H1 (cell line): ENCODE measurements around the gene AK5. TPM values are rescaled to one million over a fixed set of nuclear protein-coding genes. Genes with fewer than 3 reads are reported as not detected.

Experiments used
- CTCF ChIA-PET: fragments of 300-600 bp; sonication (Branson Sonifier 250); formaldehyde crosslinking; loops from one replicate; lab custom pipeline; 2021; ENCODE audit not compliant: partially characterized antibody; lab: Charles Lee
- POLR2A ChIA-PET: fragments of 300-600 bp; sonication (Branson Sonifier 250); formaldehyde crosslinking; loops from one replicate; lab custom pipeline; 2021; ENCODE audit warnings: inconsistent platforms; ENCODE audit not compliant: partially characterized antibody; lab: Charles Lee
- DNase-seq, 2 experiments: peaks; one replicate each; pipeline versions ENCODE4 v3.0.0 to v3.0.0-alpha.2; 2010 to 2022; ENCODE audit warnings: low spot score in 2 of 2, low read depth in 1 of 2, mixed read lengths in 1 of 2
- FAIRE-seq: peaks from 2 replicates; lab custom pipeline; 2011; peaks lifted over from hg19 to GRCh38; lab: Jason Lieb, UNC
- H2AFZ ChIP-seq: 2 replicates; pipeline ENCODE4 v1.8.1; 2012; ENCODE audit warnings: low read length, inconsistent platforms
- H2AK5ac ChIP-seq: 2 replicates; pipeline ENCODE4 v1.6.1; 2013; ENCODE audit warnings: low read depth, low read length
- H2BK120ac ChIP-seq: replicated peaks from 2 replicates; pipeline ENCODE3; 2013; ENCODE audit warnings: low read depth, low read length, inconsistent platforms
- H2BK12ac ChIP-seq: 2 replicates; pipeline ENCODE4 v1.6.1; 2013; ENCODE audit warnings: low read depth, low read length
- H2BK15ac ChIP-seq: 2 replicates; pipeline ENCODE4 v1.6.1; 2013; ENCODE audit warnings: low read length
- H2BK20ac ChIP-seq: 2 replicates; pipeline ENCODE4 v1.6.1; 2013; ENCODE audit warnings: low read length
- H2BK5ac ChIP-seq: 2 replicates; pipeline ENCODE4 v1.6.1; 2013; ENCODE audit warnings: low read depth, low read length
- H3K14ac ChIP-seq: 2 replicates; pipeline ENCODE4 v1.6.1; 2013; ENCODE audit warnings: inconsistent platforms; ENCODE audit not compliant: insufficient read length
- H3K18ac ChIP-seq: 2 replicates; pipeline ENCODE4 v1.6.1; 2013; ENCODE audit warnings: low read length; ENCODE audit errors: extremely low read depth
- H3K23ac ChIP-seq: 2 replicates; pipeline ENCODE4 v1.6.1; 2013; ENCODE audit warnings: inconsistent platforms; ENCODE audit not compliant: insufficient read length
- H3K23me2 ChIP-seq: 2 replicates; pipeline ENCODE4 v1.6.1; 2013; ENCODE audit warnings: low read depth, low read length
- H3K27ac ChIP-seq: 2 replicates; pipeline ENCODE4 v1.6.1; 2011; ENCODE audit warnings: low read depth, low read length, inconsistent platforms
- H3K27me3 ChIP-seq, 4 experiments: replicated peaks in 1 of 4; 1 replicate in 1 of 4; 2 replicates in 3 of 4; pipeline versions ENCODE4 v1.6.1 to v1.8.1; 2011 to 2013; ENCODE audit warnings: low read length in 3 of 4, mild to moderate bottlenecking in 3 of 4, inconsistent platforms in 2 of 4, mixed read lengths in 2 of 4, moderate library complexity in 1 of 4; ENCODE audit not compliant: control insufficient read depth in 3 of 4, insufficient read depth in 3 of 4; ENCODE audit errors: extremely low read depth in 1 of 4
- H3K36me3 ChIP-seq, 4 experiments: 2 replicates each; pipeline versions ENCODE4 v1.6.1 to v1.8.1; 2011 to 2013; ENCODE audit warnings: mild to moderate bottlenecking in 4 of 4, low read length in 3 of 4, moderate library complexity in 2 of 4, control low read depth in 1 of 4, inconsistent platforms in 1 of 4; ENCODE audit not compliant: insufficient read depth in 4 of 4, control insufficient read depth in 2 of 4
- H3K4ac ChIP-seq: replicated peaks from 2 replicates; pipeline ENCODE3; 2013; ENCODE audit warnings: low read length, low read depth, mixed read lengths, inconsistent platforms; ENCODE audit not compliant: insufficient read length
- H3K4me1 ChIP-seq, 4 experiments: replicated peaks in 1 of 4; 1 replicate in 1 of 4; 2 replicates in 3 of 4; pipeline versions ENCODE4 v1.6.1 to v1.8.1; 2011 to 2013; ENCODE audit warnings: low read length in 3 of 4, inconsistent platforms in 2 of 4, mixed read lengths in 1 of 4; ENCODE audit not compliant: insufficient read depth in 4 of 4, control insufficient read depth in 3 of 4
- H3K4me2 ChIP-seq, 2 experiments: 2 replicates each; pipeline versions ENCODE4 v1.6.1 to v1.8.1; 2011 to 2013; ENCODE audit warnings: low read depth in 2 of 2, low read length in 2 of 2, control low read depth in 1 of 2, inconsistent platforms in 1 of 2, mild to moderate bottlenecking in 1 of 2; ENCODE audit not compliant: insufficient read depth in 1 of 2
- H3K4me3 ChIP-seq, 4 experiments: fragments of 200-600, 300-600 bp in 1 of 4; sonication (generic), shearing (Covaris generic), sonication (Bioruptor Twin) in 1 of 4; 2 replicates each; pipeline versions ENCODE4 v1.5.1 to v1.8.1; 2011 to 2016; ENCODE audit warnings: low read length in 4 of 4, low read depth in 3 of 4, control low read depth in 2 of 4, inconsistent platforms in 2 of 4, mild to moderate bottlenecking in 2 of 4, mixed read lengths in 1 of 4, moderate library complexity in 1 of 4; ENCODE audit not compliant: insufficient read depth in 2 of 4; ENCODE audit errors: extremely low read depth in 1 of 4
- H3K56ac ChIP-seq: replicated peaks from 2 replicates; pipeline ENCODE3; 2013; ENCODE audit warnings: low read depth, mild to moderate bottlenecking, mixed read lengths, low read length, inconsistent platforms; ENCODE audit not compliant: insufficient read length
- H3K79me1 ChIP-seq: 2 replicates; pipeline ENCODE4 v1.6.1; 2013; ENCODE audit warnings: low read depth, low read length, control low read depth
- H3K79me2 ChIP-seq, 2 experiments: 2 replicates each; pipeline versions ENCODE4 v1.6.1 to v1.8.1; 2012 to 2013; ENCODE audit warnings: low read length in 2 of 2, mild to moderate bottlenecking in 2 of 2, inconsistent platforms in 1 of 2; ENCODE audit not compliant: insufficient read depth in 2 of 2, control insufficient read depth in 1 of 2
- H3K9ac ChIP-seq, 4 experiments: replicated peaks in 1 of 4; 1 replicate in 1 of 4; 2 replicates in 3 of 4; pipeline versions ENCODE4 v1.6.1 to v1.8.1; 2011 to 2013; ENCODE audit warnings: low read depth in 3 of 4, low read length in 3 of 4, control low read depth in 2 of 4, mild to moderate bottlenecking in 2 of 4, moderate library complexity in 2 of 4, inconsistent platforms in 1 of 4; ENCODE audit errors: extremely low read depth in 1 of 4
- H3K9me3 ChIP-seq, 2 experiments: 2 replicates each; pipeline versions ENCODE4 v1.6.1 to v1.8.1; 2012 to 2013; ENCODE audit warnings: mild to moderate bottlenecking in 2 of 2, moderate library complexity in 2 of 2, control low read depth in 1 of 2, inconsistent platforms in 1 of 2, low read depth in 1 of 2, low read length in 1 of 2, mixed read lengths in 1 of 2; ENCODE audit not compliant: insufficient read depth in 2 of 2
- H4K20me1 ChIP-seq, 2 experiments: replicated peaks in 1 of 2; 2 replicates each; pipeline versions ENCODE3 to v1.8.1; 2011 to 2013; ENCODE audit warnings: inconsistent platforms in 2 of 2, low read length in 2 of 2, mild to moderate bottlenecking in 1 of 2; ENCODE audit not compliant: insufficient read depth in 2 of 2, control insufficient read depth in 1 of 2
- H4K5ac ChIP-seq: 2 replicates; pipeline ENCODE4 v1.6.1; 2013; ENCODE audit warnings: low read length, low read depth, mixed read lengths, inconsistent platforms; ENCODE audit not compliant: insufficient read length
- H4K8ac ChIP-seq: 2 replicates; pipeline ENCODE4 v1.8.0; 2013; ENCODE audit warnings: mild to moderate bottlenecking, moderate library complexity, low read length, inconsistent platforms; ENCODE audit not compliant: insufficient read depth; ENCODE audit errors: extremely low read depth
- H4K91ac ChIP-seq: replicated peaks from 2 replicates; pipeline ENCODE3; 2013; ENCODE audit warnings: low read length, mixed read lengths, inconsistent platforms; ENCODE audit not compliant: insufficient read length
- BCL11A ChIP-seq, 2 experiments: IDR thresholded peaks; one replicate each; pipeline ENCODE4 v1.6.1; 2011; ENCODE audit warnings: low read depth in 2 of 2, low read length in 2 of 2, mild to moderate bottlenecking in 2 of 2
- CBX8 ChIP-seq: fragments of 300-800, 300-1000 bp; sonication (generic); IDR thresholded peaks from 2 replicates; pipeline ENCODE4 v1.7.1; 2016; ENCODE audit warnings: low read depth, low read length, borderline replicate concordance
- GTF2F1 ChIP-seq: IDR thresholded peaks from 2 replicates; pipeline ENCODE4 v1.6.1; 2012; ENCODE audit warnings: low read depth, low read length, improper control_type of control experiment, borderline replicate concordance
- KDM5A ChIP-seq: fragments of 200-600 bp; IDR thresholded peaks from 2 replicates; pipeline ENCODE4 v1.7.1; 2012; ENCODE audit warnings: mild to moderate bottlenecking, low read length, inconsistent platforms, mixed read lengths
- MAX ChIP-seq: IDR thresholded peaks from 2 replicates; pipeline ENCODE4 v1.6.1; 2012; ENCODE audit warnings: inconsistent platforms
- POU5F1 ChIP-seq: IDR thresholded peaks from 2 replicates; pipeline ENCODE4 v1.6.1; 2011; ENCODE audit warnings: low read depth, mild to moderate bottlenecking, low read length, moderate library complexity
- RNF2 ChIP-seq: fragments of 200-900, 300-1000 bp; sonication (generic); IDR thresholded peaks from 2 replicates; pipeline ENCODE4 v1.7.1; 2016; ENCODE audit warnings: borderline replicate concordance, low read depth, mild to moderate bottlenecking, antibody characterized with exemption, low read length; ENCODE audit not compliant: poor library complexity, severe bottlenecking; ENCODE audit errors: missing control alignments
- SP1 ChIP-seq: IDR thresholded peaks from 2 replicates; pipeline ENCODE4 v1.6.1; 2011; ENCODE audit warnings: low read depth, low read length
- TAF1 ChIP-seq: IDR thresholded peaks from 2 replicates; pipeline ENCODE4 v1.6.1; 2011; ENCODE audit warnings: mild to moderate bottlenecking, low read depth, low read length
- polyA plus RNA-seq, 7 experiments: library from polyadenylated mRNA; depleted of rRNA in 3 of 7; stranded (reverse) in 5 of 7; unstranded in 2 of 7; fragments of >200 nt in 5 of 7; fragments of 200-250 nt in 2 of 7; gene quantifications; 1 replicate in 5 of 7; 2 replicates in 1 of 7; 4 replicates in 1 of 7; pipeline versions ENCODE4 v1.2.1 to v1.2.3, GENCODE V29; 2011 to 2013; ENCODE audit warnings: missing spikeins in 2 of 7, mixed read lengths in 2 of 7
- total RNA-seq: library from RNA; stranded (reverse); fragmentation: NEBNext Ultra II Directional; extraction: Animal tissue kit (Norgen Biotek cat#: 25700); gene quantifications from 2 replicates; pipeline ENCODE4 v1.2.1, GENCODE V29; 2021
- TF ChIP-seq, protein P1 (sequence below): IDR thresholded peaks from 2 replicates; pipeline ENCODE4 v1.6.1; 2011; ENCODE audit warnings: low read length, improper control_type of control experiment
- TF ChIP-seq, protein P2 (sequence below), 3 experiments: IDR thresholded peaks; 1 replicate in 2 of 3; 2 replicates in 1 of 3; pipeline versions ENCODE4 v1.5.1 to v1.6.1; 2011; ENCODE audit warnings: low read length in 3 of 3, mild to moderate bottlenecking in 3 of 3, inconsistent platforms in 2 of 3, low read depth in 1 of 3, moderate library complexity in 1 of 3; ENCODE audit not compliant: insufficient read depth in 1 of 3; ENCODE audit errors: control extremely low read depth in 1 of 3

The AK5 gene
- total and polyA plus RNA-seq, 2 of the 8 experiments (the other 6 are each of a cell fraction or from before 2014, with no cell fraction given) = 2.0 to 7.1 TPM

- no peak overlapping the region for H2BK5ac ChIP-seq
- no peaks in the 10 kb centered on the region for H3K36me3 ChIP-seq
- no peak overlapping the region for H3K4me2 ChIP-seq
- no peak overlapping the region for H3K9ac ChIP-seq
- H3K23ac ChIP-seq = no peak overlapping the region
- CTCF ChIA-PET = interaction anchor here (1.1 kb wide), 1 partner anchor 10 kb away, joined by 3 read pairs; no protein-coding TSS in a partner anchor
- no peak overlapping the region for H4K91ac ChIP-seq
- H3K4me1 ChIP-seq = no peaks in the 10 kb centered on the region
- H2BK120ac ChIP-seq = no peak overlapping the region
- no peaks in the 10 kb centered on the region for H3K9me3 ChIP-seq
- H3K4me3 ChIP-seq = no peak overlapping the region
- no peaks in the 10 kb centered on the region for H3K27me3 ChIP-seq
- H3K79me2 ChIP-seq = no peaks in the 10 kb centered on the region
- H4K5ac ChIP-seq = no peak overlapping the region
- no peak overlapping the region for H2BK20ac ChIP-seq
- no peaks in the 10 kb centered on the region for H4K20me1 ChIP-seq
- FAIRE-seq (no peak), DNase-seq (no peak)
- no peak overlapping the region for H2AK5ac ChIP-seq
- H2AFZ ChIP-seq = no peak overlapping the region
- no peak overlapping the region for H3K4ac ChIP-seq
- H3K23me2 ChIP-seq = no peaks in the 10 kb centered on the region
- POLR2A ChIA-PET = no interaction called here
- H3K79me1 ChIP-seq = no peaks in the 10 kb centered on the region
- no peak overlapping the region for H3K18ac ChIP-seq
- H3K14ac ChIP-seq = no peak overlapping the region
- H2BK12ac ChIP-seq = no peak overlapping the region
- no peak overlapping the region for H2BK15ac ChIP-seq
- H3K27ac ChIP-seq = no peak overlapping the region
- H3K56ac ChIP-seq = no peak overlapping the region
- no peak overlapping the region for H4K8ac ChIP-seq
- TF ChIP-seq KDM5A = no peak
- no peak for TF ChIP-seq CBX8
- TF ChIP-seq, protein P1, sequence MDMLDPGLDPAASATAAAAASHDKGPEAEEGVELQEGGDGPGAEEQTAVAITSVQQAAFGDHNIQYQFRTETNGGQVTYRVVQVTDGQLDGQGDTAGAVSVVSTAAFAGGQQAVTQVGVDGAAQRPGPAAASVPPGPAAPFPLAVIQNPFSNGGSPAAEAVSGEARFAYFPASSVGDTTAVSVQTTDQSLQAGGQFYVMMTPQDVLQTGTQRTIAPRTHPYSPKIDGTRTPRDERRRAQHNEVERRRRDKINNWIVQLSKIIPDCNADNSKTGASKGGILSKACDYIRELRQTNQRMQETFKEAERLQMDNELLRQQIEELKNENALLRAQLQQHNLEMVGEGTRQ = no peak
- TF ChIP-seq, protein P2, sequence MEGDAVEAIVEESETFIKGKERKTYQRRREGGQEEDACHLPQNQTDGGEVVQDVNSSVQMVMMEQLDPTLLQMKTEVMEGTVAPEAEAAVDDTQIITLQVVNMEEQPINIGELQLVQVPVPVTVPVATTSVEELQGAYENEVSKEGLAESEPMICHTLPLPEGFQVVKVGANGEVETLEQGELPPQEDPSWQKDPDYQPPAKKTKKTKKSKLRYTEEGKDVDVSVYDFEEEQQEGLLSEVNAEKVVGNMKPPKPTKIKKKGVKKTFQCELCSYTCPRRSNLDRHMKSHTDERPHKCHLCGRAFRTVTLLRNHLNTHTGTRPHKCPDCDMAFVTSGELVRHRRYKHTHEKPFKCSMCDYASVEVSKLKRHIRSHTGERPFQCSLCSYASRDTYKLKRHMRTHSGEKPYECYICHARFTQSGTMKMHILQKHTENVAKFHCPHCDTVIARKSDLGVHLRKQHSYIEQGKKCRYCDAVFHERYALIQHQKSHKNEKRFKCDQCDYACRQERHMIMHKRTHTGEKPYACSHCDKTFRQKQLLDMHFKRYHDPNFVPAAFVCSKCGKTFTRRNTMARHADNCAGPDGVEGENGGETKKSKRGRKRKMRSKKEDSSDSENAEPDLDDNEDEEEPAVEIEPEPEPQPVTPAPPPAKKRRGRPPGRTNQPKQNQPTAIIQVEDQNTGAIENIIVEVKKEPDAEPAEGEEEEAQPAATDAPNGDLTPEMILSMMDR (IDR thresholded peaks at IDR 0.05; ENCODE audit: control extremely low read depth in 1 of 3, insufficient read depth in 1 of 3, low read depth in 1 of 3, low read length in 3 of 3) = no peak
- TF ChIP-seq BCL11A (IDR thresholded peaks at IDR 0.05; ENCODE audit: low read depth in 2 of 2, low read length in 2 of 2) = no peak
- no peak for TF ChIP-seq MAX
- no peak for TF ChIP-seq TAF1
- TF ChIP-seq SP1 = no peak
- TF ChIP-seq POU5F1 = no peak
- TF ChIP-seq RNF2 = no peak
- TF ChIP-seq GTF2F1 = no peak
These were observed 60.9 kb downstream of the AK5 start for GRCh38 chr1:77342745-77343144.
